GM18498 (cell line): ENCODE data around the gene SPNS2.
A peak's percentile ranks its signal among the peaks of the same experiment; 100 is the strongest.

Experiments used
- ATAC-seq: cut with Tn5 transposase; IDR thresholded peaks from one replicate; pipeline ENCODE4 v1.9.1; 2021; ENCODE audit warnings: mild to moderate bottlenecking, moderate library complexity; ENCODE audit not compliant: unreplicated experiment

SPNS2 gene

GRCh38 chr17:4498461-4499397 is at the start of gene SPNS2:
SPNS2 (plus strand) TSS chr17:4498881; CDS start chr17:4499048, 167 bp downstream.
- ATAC-seq: peak; percentile 69

DNA sequence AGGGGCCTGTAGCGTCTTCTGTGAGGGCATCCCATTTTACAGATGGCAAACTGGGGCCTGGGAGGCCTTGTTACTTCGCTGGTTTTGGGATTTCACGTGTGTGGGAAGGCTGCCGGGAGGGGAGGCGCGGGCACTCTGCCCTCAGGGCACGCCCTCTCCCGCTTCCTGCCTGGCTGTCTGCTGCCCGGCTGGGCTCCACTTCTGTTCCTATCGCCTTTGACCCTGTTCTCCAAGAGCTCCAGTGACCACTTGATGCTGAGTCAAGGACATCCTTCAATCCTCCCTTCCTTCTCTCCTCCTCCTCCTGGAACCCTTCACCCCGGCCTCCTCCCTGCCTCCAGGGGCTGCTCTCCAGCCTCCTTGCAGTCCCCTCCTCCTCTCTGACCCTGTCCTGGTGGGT is 48.9 kb upstream of the SPNS2 start:
- no peak for ATAC-seq

DNA sequence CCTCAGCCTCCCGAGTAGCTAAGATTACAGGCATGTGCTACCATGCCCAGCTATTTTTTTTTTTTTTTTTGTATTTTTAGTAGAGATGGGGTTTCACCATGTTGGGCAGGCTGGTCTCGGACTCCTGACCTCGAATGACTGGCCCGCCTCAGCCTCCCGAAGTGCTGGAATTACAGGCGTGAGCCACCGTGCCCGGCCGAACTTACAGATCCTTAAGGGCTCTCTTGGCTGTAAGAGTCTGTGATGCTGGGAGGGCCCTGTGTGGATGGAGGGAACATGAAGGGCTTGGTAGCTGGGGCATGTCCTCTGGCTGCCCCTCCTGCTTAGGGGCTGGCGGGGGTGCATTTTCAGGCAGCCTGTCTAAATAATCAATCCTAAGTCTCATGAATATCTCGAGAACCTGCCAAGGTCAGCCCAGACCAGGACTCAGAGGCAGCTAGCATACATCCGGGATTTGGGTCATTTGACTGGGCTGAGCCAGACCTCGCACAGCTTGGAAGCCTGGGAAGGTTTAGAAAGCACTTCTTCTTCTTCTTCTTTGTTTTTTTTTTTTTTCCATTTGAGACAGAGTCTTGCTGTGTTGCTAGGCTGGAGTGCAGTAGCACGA is 47.9 kb upstream of the SPNS2 start:
- no peak for ATAC-seq

GRCh38 chr17:4453812-4454591 is 44.7 kb upstream of the SPNS2 start:
- no peak for ATAC-seq

DNA sequence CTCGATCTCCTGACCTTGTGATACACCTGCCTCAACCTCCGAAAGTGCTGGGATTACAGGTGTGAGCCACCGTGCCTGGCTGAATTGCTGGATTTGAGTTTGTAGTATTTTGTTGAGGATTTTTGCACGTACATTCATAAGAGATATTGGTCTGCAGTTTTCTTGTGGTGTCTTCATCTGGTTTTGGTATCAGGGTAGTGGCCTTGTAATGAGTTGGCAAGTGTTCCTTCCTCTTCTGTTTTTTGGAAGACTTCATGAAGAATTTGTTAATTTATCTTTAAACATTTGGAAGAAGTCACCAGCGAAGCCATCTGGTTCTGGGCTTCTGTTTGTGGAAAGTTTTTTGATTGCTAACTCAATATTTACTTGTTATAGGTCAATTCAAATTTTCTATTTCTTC is 38.0 kb upstream of the SPNS2 start:
- ATAC-seq: no peak

GRCh38 chr17:4463818-4464476 is 34.7 kb upstream of the SPNS2 start:
- no peak for ATAC-seq

DNA sequence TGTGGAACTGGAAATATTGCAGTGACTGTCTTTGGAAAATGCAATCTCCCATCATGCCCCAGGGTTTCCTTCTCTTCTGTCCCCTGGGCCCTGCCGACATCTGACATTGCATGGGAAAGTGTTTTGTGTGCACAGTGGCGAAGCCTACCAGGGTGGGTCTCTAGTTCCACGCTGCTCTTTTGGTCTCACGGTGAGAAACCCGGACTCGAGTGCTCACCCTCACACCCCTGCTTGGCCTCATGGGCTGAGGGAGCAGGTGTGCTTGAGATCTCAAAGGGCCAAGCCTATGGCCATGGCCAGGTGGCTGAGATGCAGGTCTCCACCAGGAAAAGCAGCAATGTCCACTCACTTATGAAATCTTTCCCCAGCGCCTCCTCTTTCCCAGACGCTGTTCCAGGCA is 32.9 kb upstream of the SPNS2 start:
- ATAC-seq: no peak

DNA sequence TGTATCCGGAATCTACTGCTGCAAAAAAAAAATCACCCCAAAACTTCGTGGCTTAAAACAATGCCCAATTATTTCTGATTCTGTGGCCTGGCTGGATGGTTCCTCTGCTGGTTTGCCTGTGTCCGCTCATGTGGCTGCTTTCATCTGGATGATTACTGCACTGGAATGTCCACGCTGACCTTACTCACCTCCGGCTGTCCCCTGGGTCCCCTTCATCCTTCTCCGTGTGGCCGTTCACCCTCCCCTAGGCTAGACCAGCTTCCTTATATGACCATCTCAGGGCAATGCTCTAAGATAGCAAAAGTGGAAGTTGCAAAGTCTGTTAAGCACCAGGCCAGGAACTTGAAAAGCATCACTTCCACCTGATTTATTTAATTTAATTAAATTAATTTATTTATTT is 31.4 kb upstream of the SPNS2 start:
- ATAC-seq: no peak

- ATAC-seq: no peak
Measured at GRCh38 chr17:4469552-4469951, 29.1 kb upstream of the SPNS2 start.

- ATAC-seq: no peak
Measured at GRCh38 chr17:4472286-4472685, 26.4 kb upstream of the SPNS2 start.

- no peak for ATAC-seq
Measured at GRCh38 chr17:4474093-4474492, 24.6 kb upstream of the SPNS2 start.

- ATAC-seq: no peak
Measured at GRCh38 chr17:4475001-4475400, 23.7 kb upstream of the SPNS2 start.

GRCh38 chr17:4475463-4475862 is 23.2 kb upstream of the SPNS2 start:
- no peak for ATAC-seq

DNA sequence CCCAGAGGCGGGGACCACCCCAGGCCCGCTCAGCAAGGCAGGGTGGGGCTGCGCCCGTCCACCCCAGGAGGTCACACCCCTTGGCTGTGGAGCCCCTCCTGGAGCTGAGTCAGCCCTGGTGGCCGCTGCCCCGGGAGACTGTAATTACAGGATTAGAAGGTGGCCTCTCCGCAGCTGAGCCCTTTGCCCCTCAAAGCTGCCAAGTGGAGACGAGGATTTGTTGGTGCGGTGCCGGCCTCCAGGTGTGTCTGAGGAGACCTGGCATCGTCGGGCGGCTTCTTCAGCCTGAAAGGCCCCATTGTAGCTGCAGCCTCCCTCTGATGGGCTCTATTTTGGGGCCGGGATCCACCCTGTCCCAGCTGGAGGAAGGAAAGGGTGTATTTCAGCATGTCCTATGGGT is 22.7 kb upstream of the SPNS2 start:
- ATAC-seq: no peak

DNA sequence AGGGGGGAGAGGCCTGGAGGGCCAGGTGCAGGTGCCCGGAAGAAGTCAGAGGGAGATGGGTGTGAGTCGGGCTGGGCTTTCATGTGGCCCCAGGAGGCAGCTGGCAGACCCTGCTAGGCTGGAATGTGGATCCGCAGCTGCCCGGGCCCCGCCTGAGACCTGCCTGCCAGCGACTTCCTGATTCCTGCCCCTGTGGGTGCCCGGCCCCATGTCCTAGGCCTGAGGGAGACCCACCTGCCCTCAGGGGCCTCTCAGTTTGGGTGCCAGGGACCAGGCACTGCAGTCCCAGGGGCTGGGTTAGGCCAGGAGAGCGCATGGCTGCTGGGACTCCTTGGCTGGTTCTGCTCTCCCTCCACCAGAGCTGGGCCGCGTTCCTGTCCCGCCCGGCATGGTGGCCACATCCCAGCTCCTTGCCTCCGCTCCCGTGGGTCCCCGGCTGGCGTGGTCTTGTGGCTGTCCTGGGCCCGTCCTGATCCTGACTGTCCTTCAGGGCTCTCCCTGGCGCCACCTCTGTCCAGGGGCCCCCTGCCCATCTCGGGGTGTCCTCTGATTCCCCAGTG is 22.1 kb upstream of the SPNS2 start:
- no peak for ATAC-seq

DNA sequence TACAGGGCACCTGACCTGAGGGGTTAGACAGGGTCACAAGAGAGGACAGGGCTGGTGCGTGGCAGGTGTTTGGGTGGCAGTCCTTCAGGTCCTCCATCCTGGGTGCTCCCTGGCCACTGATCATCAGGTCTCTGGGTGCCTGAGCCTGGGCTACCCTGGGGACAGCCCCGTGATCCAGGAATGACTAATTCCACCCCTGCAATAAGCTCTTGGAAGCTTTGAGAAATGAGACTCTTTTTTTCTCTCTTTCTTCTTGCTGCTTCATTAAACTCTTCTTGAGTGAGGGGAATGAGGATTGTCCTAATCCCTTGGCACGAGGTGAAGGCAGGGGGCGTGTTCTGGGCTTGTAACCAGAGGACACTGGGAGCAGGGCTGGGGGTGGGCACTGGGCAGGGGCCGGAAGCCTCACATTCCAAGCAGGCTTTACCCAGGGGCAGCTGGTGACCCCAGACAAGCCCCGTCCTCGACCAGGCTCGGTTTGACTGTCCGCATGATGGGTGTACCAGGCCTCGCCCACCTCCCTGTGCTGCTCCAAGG is 21.4 kb upstream of the SPNS2 start:
- ATAC-seq: no peak

GRCh38 chr17:4478318-4478830 is 20.3 kb upstream of the SPNS2 start:
- ATAC-seq: no peak

DNA sequence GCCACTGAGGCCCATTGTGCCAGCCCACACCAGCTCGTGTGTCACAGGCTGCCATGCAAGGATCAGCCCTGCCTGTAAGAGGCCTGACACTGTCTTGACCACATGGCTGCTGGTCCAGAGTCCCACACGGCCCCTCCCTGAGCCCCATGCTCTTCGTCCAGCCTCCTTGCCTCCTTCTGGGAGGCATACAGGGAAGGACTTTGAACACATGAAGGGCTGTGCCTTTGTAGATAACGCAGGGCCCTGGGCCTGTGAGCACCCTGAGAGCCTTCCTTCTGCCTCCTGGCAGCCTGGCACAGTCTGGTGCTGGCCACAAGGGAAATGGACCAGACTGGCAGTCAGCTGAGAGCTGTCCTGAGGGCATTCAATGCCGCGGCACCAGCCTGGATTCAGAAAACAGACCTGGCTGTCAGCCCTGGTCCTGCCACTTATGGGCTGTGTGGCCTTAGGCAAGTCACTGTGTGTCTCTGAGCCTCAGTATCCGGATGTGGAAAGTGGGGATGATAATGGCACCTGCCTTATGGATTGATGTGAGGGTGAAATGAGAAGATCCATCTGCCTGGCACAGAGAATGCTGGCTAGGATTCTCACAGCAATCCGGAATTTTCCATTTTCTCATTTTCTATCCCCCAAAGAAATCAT is 19.2 kb upstream of the SPNS2 start:
- no peak for ATAC-seq

- no peak for ATAC-seq
Measured at GRCh38 chr17:4479982-4480751, 18.5 kb upstream of the SPNS2 start.
